H1 (cell line): ENCODE results near the gene USP50. TPM values are rescaled to one million over a fixed set of nuclear protein-coding genes. Genes with fewer than 3 reads are reported as not detected.

Source experiments
- CTCF ChIA-PET: fragments of 300-600 bp; sonication (Branson Sonifier 250); formaldehyde crosslinking; loops from one replicate; lab custom pipeline; 2021; ENCODE audit not compliant: partially characterized antibody; lab: Charles Lee
- POLR2A ChIA-PET: fragments of 300-600 bp; sonication (Branson Sonifier 250); formaldehyde crosslinking; loops from one replicate; lab custom pipeline; 2021; ENCODE audit warnings: inconsistent platforms; ENCODE audit not compliant: partially characterized antibody; lab: Charles Lee
- DNase-seq, 2 experiments: peaks; one replicate each; pipeline versions ENCODE4 v3.0.0 to v3.0.0-alpha.2; 2010 to 2022; ENCODE audit warnings: low spot score in 2 of 2, low read depth in 1 of 2, mixed read lengths in 1 of 2
- FAIRE-seq: peaks from 2 replicates; lab custom pipeline; 2011; peaks lifted over from hg19 to GRCh38; lab: Jason Lieb, UNC
- H2AFZ ChIP-seq: 2 replicates; pipeline ENCODE4 v1.8.1; 2012; ENCODE audit warnings: low read length, inconsistent platforms
- H2AK5ac ChIP-seq: 2 replicates; pipeline ENCODE4 v1.6.1; 2013; ENCODE audit warnings: low read depth, low read length
- H2BK120ac ChIP-seq: replicated peaks from 2 replicates; pipeline ENCODE3; 2013; ENCODE audit warnings: low read depth, low read length, inconsistent platforms
- H2BK12ac ChIP-seq: 2 replicates; pipeline ENCODE4 v1.6.1; 2013; ENCODE audit warnings: low read depth, low read length
- H2BK15ac ChIP-seq: 2 replicates; pipeline ENCODE4 v1.6.1; 2013; ENCODE audit warnings: low read length
- H2BK20ac ChIP-seq: 2 replicates; pipeline ENCODE4 v1.6.1; 2013; ENCODE audit warnings: low read length
- H2BK5ac ChIP-seq: 2 replicates; pipeline ENCODE4 v1.6.1; 2013; ENCODE audit warnings: low read depth, low read length
- H3K14ac ChIP-seq: 2 replicates; pipeline ENCODE4 v1.6.1; 2013; ENCODE audit warnings: inconsistent platforms; ENCODE audit not compliant: insufficient read length
- H3K18ac ChIP-seq: 2 replicates; pipeline ENCODE4 v1.6.1; 2013; ENCODE audit warnings: low read length; ENCODE audit errors: extremely low read depth
- H3K23ac ChIP-seq: 2 replicates; pipeline ENCODE4 v1.6.1; 2013; ENCODE audit warnings: inconsistent platforms; ENCODE audit not compliant: insufficient read length
- H3K23me2 ChIP-seq: 2 replicates; pipeline ENCODE4 v1.6.1; 2013; ENCODE audit warnings: low read depth, low read length
- H3K27ac ChIP-seq: 2 replicates; pipeline ENCODE4 v1.6.1; 2011; ENCODE audit warnings: low read depth, low read length, inconsistent platforms
- H3K27me3 ChIP-seq, 4 experiments: replicated peaks in 1 of 4; 1 replicate in 1 of 4; 2 replicates in 3 of 4; pipeline versions ENCODE4 v1.6.1 to v1.8.1; 2011 to 2013; ENCODE audit warnings: low read length in 3 of 4, mild to moderate bottlenecking in 3 of 4, inconsistent platforms in 2 of 4, mixed read lengths in 2 of 4, moderate library complexity in 1 of 4; ENCODE audit not compliant: control insufficient read depth in 3 of 4, insufficient read depth in 3 of 4; ENCODE audit errors: extremely low read depth in 1 of 4
- H3K36me3 ChIP-seq, 4 experiments: 2 replicates each; pipeline versions ENCODE4 v1.6.1 to v1.8.1; 2011 to 2013; ENCODE audit warnings: mild to moderate bottlenecking in 4 of 4, low read length in 3 of 4, moderate library complexity in 2 of 4, control low read depth in 1 of 4, inconsistent platforms in 1 of 4; ENCODE audit not compliant: insufficient read depth in 4 of 4, control insufficient read depth in 2 of 4
- H3K4ac ChIP-seq: replicated peaks from 2 replicates; pipeline ENCODE3; 2013; ENCODE audit warnings: low read length, low read depth, mixed read lengths, inconsistent platforms; ENCODE audit not compliant: insufficient read length
- H3K4me1 ChIP-seq, 4 experiments: replicated peaks in 1 of 4; 1 replicate in 1 of 4; 2 replicates in 3 of 4; pipeline versions ENCODE4 v1.6.1 to v1.8.1; 2011 to 2013; ENCODE audit warnings: low read length in 3 of 4, inconsistent platforms in 2 of 4, mixed read lengths in 1 of 4; ENCODE audit not compliant: insufficient read depth in 4 of 4, control insufficient read depth in 3 of 4
- H3K4me2 ChIP-seq, 2 experiments: 2 replicates each; pipeline versions ENCODE4 v1.6.1 to v1.8.1; 2011 to 2013; ENCODE audit warnings: low read depth in 2 of 2, low read length in 2 of 2, control low read depth in 1 of 2, inconsistent platforms in 1 of 2, mild to moderate bottlenecking in 1 of 2; ENCODE audit not compliant: insufficient read depth in 1 of 2
- H3K4me3 ChIP-seq, 4 experiments: fragments of 200-600, 300-600 bp in 1 of 4; sonication (generic), shearing (Covaris generic), sonication (Bioruptor Twin) in 1 of 4; 2 replicates each; pipeline versions ENCODE4 v1.5.1 to v1.8.1; 2011 to 2016; ENCODE audit warnings: low read length in 4 of 4, low read depth in 3 of 4, control low read depth in 2 of 4, inconsistent platforms in 2 of 4, mild to moderate bottlenecking in 2 of 4, mixed read lengths in 1 of 4, moderate library complexity in 1 of 4; ENCODE audit not compliant: insufficient read depth in 2 of 4; ENCODE audit errors: extremely low read depth in 1 of 4
- H3K56ac ChIP-seq: replicated peaks from 2 replicates; pipeline ENCODE3; 2013; ENCODE audit warnings: low read depth, mild to moderate bottlenecking, mixed read lengths, low read length, inconsistent platforms; ENCODE audit not compliant: insufficient read length
- H3K79me1 ChIP-seq: 2 replicates; pipeline ENCODE4 v1.6.1; 2013; ENCODE audit warnings: low read depth, low read length, control low read depth
- H3K79me2 ChIP-seq, 2 experiments: 2 replicates each; pipeline versions ENCODE4 v1.6.1 to v1.8.1; 2012 to 2013; ENCODE audit warnings: low read length in 2 of 2, mild to moderate bottlenecking in 2 of 2, inconsistent platforms in 1 of 2; ENCODE audit not compliant: insufficient read depth in 2 of 2, control insufficient read depth in 1 of 2
- H3K9ac ChIP-seq, 4 experiments: replicated peaks in 1 of 4; 1 replicate in 1 of 4; 2 replicates in 3 of 4; pipeline versions ENCODE4 v1.6.1 to v1.8.1; 2011 to 2013; ENCODE audit warnings: low read depth in 3 of 4, low read length in 3 of 4, control low read depth in 2 of 4, mild to moderate bottlenecking in 2 of 4, moderate library complexity in 2 of 4, inconsistent platforms in 1 of 4; ENCODE audit errors: extremely low read depth in 1 of 4
- H3K9me3 ChIP-seq, 2 experiments: 2 replicates each; pipeline versions ENCODE4 v1.6.1 to v1.8.1; 2012 to 2013; ENCODE audit warnings: mild to moderate bottlenecking in 2 of 2, moderate library complexity in 2 of 2, control low read depth in 1 of 2, inconsistent platforms in 1 of 2, low read depth in 1 of 2, low read length in 1 of 2, mixed read lengths in 1 of 2; ENCODE audit not compliant: insufficient read depth in 2 of 2
- H4K20me1 ChIP-seq, 2 experiments: replicated peaks in 1 of 2; 2 replicates each; pipeline versions ENCODE3 to v1.8.1; 2011 to 2013; ENCODE audit warnings: inconsistent platforms in 2 of 2, low read length in 2 of 2, mild to moderate bottlenecking in 1 of 2; ENCODE audit not compliant: insufficient read depth in 2 of 2, control insufficient read depth in 1 of 2
- H4K5ac ChIP-seq: 2 replicates; pipeline ENCODE4 v1.6.1; 2013; ENCODE audit warnings: low read length, low read depth, mixed read lengths, inconsistent platforms; ENCODE audit not compliant: insufficient read length
- H4K8ac ChIP-seq: 2 replicates; pipeline ENCODE4 v1.8.0; 2013; ENCODE audit warnings: mild to moderate bottlenecking, moderate library complexity, low read length, inconsistent platforms; ENCODE audit not compliant: insufficient read depth; ENCODE audit errors: extremely low read depth
- H4K91ac ChIP-seq: replicated peaks from 2 replicates; pipeline ENCODE3; 2013; ENCODE audit warnings: low read length, mixed read lengths, inconsistent platforms; ENCODE audit not compliant: insufficient read length
- GABPA ChIP-seq: IDR thresholded peaks from 2 replicates; pipeline ENCODE4 v1.6.1; 2011; ENCODE audit warnings: mild to moderate bottlenecking, low read length, moderate library complexity, borderline replicate concordance; ENCODE audit not compliant: insufficient read depth
- NRF1 ChIP-seq: IDR thresholded peaks from 2 replicates; pipeline ENCODE4 v1.6.1; 2011; ENCODE audit warnings: mild to moderate bottlenecking, low read depth, low read length, improper control_type of control experiment
- WGBS, 2 experiments: shearing (Covaris generic) in 1 of 2; methylation state at CpG; one replicate each; pipeline versions ENCODE4 v1.1.6 to v1.1.7; 2013 to 2015; ENCODE audit warnings: low lambda C conversion rate in 2 of 2, mixed read lengths in 2 of 2, inconsistent platforms in 1 of 2, low coverage in 1 of 2, missing lambda C conversion rate in 1 of 2; ENCODE audit not compliant: insufficient replicate concordance in 2 of 2, insufficient coverage in 1 of 2, insufficient read length in 1 of 2; ENCODE audit errors: extremely low coverage in 1 of 2, missing lambda C conversion rate in 1 of 2; 5-methylcytosine and 5-hydroxymethylcytosine counted together
- polyA plus RNA-seq, 7 experiments: library from polyadenylated mRNA; depleted of rRNA in 3 of 7; stranded (reverse) in 5 of 7; unstranded in 2 of 7; fragments of >200 nt in 5 of 7; fragments of 200-250 nt in 2 of 7; gene quantifications; 1 replicate in 5 of 7; 2 replicates in 1 of 7; 4 replicates in 1 of 7; pipeline versions ENCODE4 v1.2.1 to v1.2.3, GENCODE V29; 2011 to 2013; ENCODE audit warnings: missing spikeins in 2 of 7, mixed read lengths in 2 of 7
- total RNA-seq: library from RNA; stranded (reverse); fragmentation: NEBNext Ultra II Directional; extraction: Animal tissue kit (Norgen Biotek cat#: 25700); gene quantifications from 2 replicates; pipeline ENCODE4 v1.2.1, GENCODE V29; 2021

The USP50 gene
- total and polyA plus RNA-seq, 2 of the 8 experiments (the other 6 are each of a cell fraction or from before 2014, with no cell fraction given): not detected

GRCh38 chr15:50576166-50576565 is 29.7 kb upstream of the USP50 start:
- Histone ChIP-seq H3K4ac (no peak overlapping the region), H4K5ac (no peak overlapping the region), H2BK5ac (no peak overlapping the region), H3K79me1 (no peaks in the 10 kb centered on the region), H3K14ac (no peak overlapping the region), H3K18ac (no peak overlapping the region), H3K4me2 (no peak overlapping the region), H3K56ac (no peak overlapping the region), H3K23me2 (no peaks in the 10 kb centered on the region), H3K23ac (no peak overlapping the region), H3K4me1 (no peaks in the 10 kb centered on the region), H4K8ac (no peak overlapping the region), H3K27ac (no peak overlapping the region), H3K4me3 (no peak overlapping the region), H3K79me2 (no peaks in the 10 kb centered on the region), H4K91ac (no peak overlapping the region), H2AFZ (no peak overlapping the region), H3K9me3 (no peaks in the 10 kb centered on the region), H4K20me1 (no peaks in the 10 kb centered on the region), H2AK5ac (no peak overlapping the region), H2BK12ac (no peak overlapping the region), H3K27me3 (no peaks in the 10 kb centered on the region), H2BK20ac (no peak overlapping the region), H3K36me3 (peaks cover 0 to 53% (median 22%) of the 10 kb centered on the region in 4 experiments; a peak in 6 of 8 replicates), H2BK120ac (no peak overlapping the region), H2BK15ac (no peak overlapping the region), H3K9ac (no peak overlapping the region)
- FAIRE-seq (no peak), DNase-seq (no peak)
- 84% methylated on average over 1 of the region's 1 CpG; no CpG with 5 or more reads in 1 of the 2 experiments for WGBS, 2 experiments
- CTCF ChIA-PET: no interaction called here
- POLR2A ChIA-PET: no interaction called here
- TF ChIP-seq GABPA (no peak), NRF1 (no peak)
